Keratinocyte (primary cell): ENCODE measurements around the gene OGDHL. TPM values are rescaled to one million over a fixed set of nuclear protein-coding genes. Genes with fewer than 3 reads are reported as not detected.

Source experiments
- DNase-seq: peaks from one replicate; pipeline ENCODE4 v3.0.0-alpha.2; 2011; ENCODE audit warnings: low read depth, missing footprints, low spot score
- FAIRE-seq: peaks from 2 replicates; lab custom pipeline; 2011; peaks lifted over from hg19 to GRCh38; lab: Jason Lieb, UNC
- H2AFZ ChIP-seq: 2 replicates; pipeline ENCODE4 v1.6.0; 2012; ENCODE audit warnings: low read length, control low read depth, inconsistent platforms; ENCODE audit not compliant: control insufficient read depth
- H3K27ac ChIP-seq: 2 replicates; pipeline ENCODE4 v1.5.1; 2011; ENCODE audit warnings: low read length; ENCODE audit not compliant: control insufficient read depth, insufficient read depth
- H3K27me3 ChIP-seq: 3 replicates; pipeline ENCODE4 v1.6.0; 2011; ENCODE audit warnings: low read length; ENCODE audit not compliant: control insufficient read depth, insufficient read depth; ENCODE audit errors: extremely low read depth
- H3K36me3 ChIP-seq, 2 experiments: 2 replicates in 1 of 2; 3 replicates in 1 of 2; pipeline ENCODE4 v1.5.1; 2011; ENCODE audit warnings: low read length in 2 of 2, mild to moderate bottlenecking in 1 of 2; ENCODE audit not compliant: control insufficient read depth in 2 of 2, insufficient read depth in 2 of 2; ENCODE audit errors: extremely low read depth in 1 of 2
- H3K4me1 ChIP-seq: 3 replicates; pipeline ENCODE4 v1.5.1; 2011; ENCODE audit warnings: low read length; ENCODE audit not compliant: control insufficient read depth, insufficient read depth; ENCODE audit errors: extremely low read depth
- H3K4me2 ChIP-seq: 3 replicates; pipeline ENCODE4 v1.6.0; 2011; ENCODE audit warnings: low read depth, low read length; ENCODE audit not compliant: control insufficient read depth, insufficient read depth; ENCODE audit errors: extremely low read depth
- H3K4me3 ChIP-seq, 3 experiments: fragments of 200-600 bp in 1 of 3; sonication (generic) in 1 of 3; 2 replicates in 2 of 3; 3 replicates in 1 of 3; pipeline ENCODE4 v1.5.1; 2011 to 2016; ENCODE audit warnings: low read length in 3 of 3, mild to moderate bottlenecking in 3 of 3, control low read depth in 2 of 3, inconsistent platforms in 1 of 3, low read depth in 1 of 3, mixed read lengths in 1 of 3, mixed run types in 1 of 3, moderate library complexity in 1 of 3; ENCODE audit not compliant: control insufficient read depth in 2 of 3, insufficient read depth in 2 of 3; ENCODE audit errors: extremely low read depth in 1 of 3
- H3K79me2 ChIP-seq: 2 replicates; pipeline ENCODE4 v1.6.0; 2012; ENCODE audit warnings: low read length; ENCODE audit not compliant: control insufficient read depth, insufficient read depth
- H3K9ac ChIP-seq: 3 replicates; pipeline ENCODE4 v1.6.0; 2011; ENCODE audit warnings: low read length; ENCODE audit not compliant: control insufficient read depth, insufficient read depth; ENCODE audit errors: extremely low read depth
- H3K9me1 ChIP-seq: 3 replicates; pipeline ENCODE4 v1.6.0; 2011; ENCODE audit warnings: low read length; ENCODE audit not compliant: control insufficient read depth, insufficient read depth; ENCODE audit errors: extremely low read depth
- H3K9me3 ChIP-seq: 2 replicates; pipeline ENCODE4 v1.5.1; 2012; ENCODE audit warnings: low read depth, low read length; ENCODE audit not compliant: control insufficient read depth
- H4K20me1 ChIP-seq: 3 replicates; pipeline ENCODE4 v1.6.0; 2011; ENCODE audit warnings: low read length; ENCODE audit not compliant: control insufficient read depth, insufficient read depth; ENCODE audit errors: extremely low read depth
- EZH2 ChIP-seq: IDR thresholded peaks from one replicate; pipeline ENCODE4 v1.6.1; 2012; ENCODE audit warnings: inconsistent platforms, mild to moderate bottlenecking, low read length, moderate library complexity
- dilution Hi-C: fragments of 300-500 bp; cut with MboI; formaldehyde crosslinking; loops from one replicate; pipeline ENCODE4 v1.7.0; 2020; ENCODE audit warnings: low sequenced_read_pairs; ENCODE audit not compliant: extremely low pct_ligation_motif_present
- polyA plus RNA-seq, 5 experiments: library from polyadenylated mRNA; depleted of rRNA in 3 of 5; stranded (reverse) in 3 of 5; stranded (forward) in 1 of 5; unstranded in 1 of 5; fragments of >200 nt; gene quantifications; 1 replicate in 1 of 5; 2 replicates in 3 of 5; 3 replicates in 1 of 5; pipeline versions ENCODE4 v1.2.1 to v1.2.3, GENCODE V29; 2011 to 2012; ENCODE audit warnings: missing spikeins in 2 of 5, low read depth in 1 of 5, low replicate concordance in 1 of 5
- TF ChIP-seq, protein P1 (sequence below), 3 experiments: IDR thresholded peaks in 1 of 3; conservative IDR thresholded peaks in 1 of 3; optimal IDR thresholded peaks in 1 of 3; 2 replicates in 2 of 3; 3 replicates in 1 of 3; pipeline versions ENCODE3 to v1.5.1; 2011; ENCODE audit warnings: low read length in 3 of 3, mild to moderate bottlenecking in 3 of 3, moderate library complexity in 2 of 3, control low read depth in 1 of 3, inconsistent platforms in 1 of 3; ENCODE audit not compliant: insufficient read depth in 2 of 3; ENCODE audit errors: extremely low read depth in 1 of 3

The OGDHL gene
- polyA plus RNA-seq, 1 donor (not counting 4 experiments of a cell fraction or from before 2014, with no cell fraction given): 0.09 TPM

DNA sequence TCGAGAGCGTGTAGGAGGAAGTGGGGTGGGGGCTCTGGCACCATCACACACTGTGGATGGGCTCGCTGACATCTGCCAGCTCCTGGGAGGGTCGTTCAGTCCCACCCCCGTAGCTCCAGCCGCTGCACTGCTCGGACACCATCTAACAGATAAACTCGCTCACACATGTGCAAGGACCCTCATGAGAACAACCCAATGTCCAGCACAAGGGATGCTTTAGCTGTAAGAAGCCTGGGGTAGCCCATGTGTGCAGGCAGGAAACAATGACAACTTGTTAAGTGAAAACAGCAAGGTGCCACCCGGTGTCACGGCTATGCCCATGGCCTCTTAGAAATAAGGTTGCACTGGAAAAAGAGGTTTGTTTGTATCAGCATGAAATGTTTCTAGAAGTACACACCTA lies 14.1 kb downstream of the OGDHL start:
- Histone ChIP-seq H4K20me1 (no peaks in the 10 kb centered on the region), H3K36me3 (no peaks in the 10 kb centered on the region), H3K79me2 (no peaks in the 10 kb centered on the region), H3K27me3 (no peaks in the 10 kb centered on the region), H3K27ac (no peak overlapping the region), H3K4me3 (no peak overlapping the region), H2AFZ (no peak overlapping the region), H3K4me2 (no peak overlapping the region), H3K9ac (no peak overlapping the region), H3K4me1 (no peaks in the 10 kb centered on the region), H3K9me3 (no peaks in the 10 kb centered on the region), H3K9me1 (no peaks in the 10 kb centered on the region)
- dilution Hi-C loops: no loop called here
- FAIRE-seq: no peak
- TF ChIP-seq, protein P1, sequence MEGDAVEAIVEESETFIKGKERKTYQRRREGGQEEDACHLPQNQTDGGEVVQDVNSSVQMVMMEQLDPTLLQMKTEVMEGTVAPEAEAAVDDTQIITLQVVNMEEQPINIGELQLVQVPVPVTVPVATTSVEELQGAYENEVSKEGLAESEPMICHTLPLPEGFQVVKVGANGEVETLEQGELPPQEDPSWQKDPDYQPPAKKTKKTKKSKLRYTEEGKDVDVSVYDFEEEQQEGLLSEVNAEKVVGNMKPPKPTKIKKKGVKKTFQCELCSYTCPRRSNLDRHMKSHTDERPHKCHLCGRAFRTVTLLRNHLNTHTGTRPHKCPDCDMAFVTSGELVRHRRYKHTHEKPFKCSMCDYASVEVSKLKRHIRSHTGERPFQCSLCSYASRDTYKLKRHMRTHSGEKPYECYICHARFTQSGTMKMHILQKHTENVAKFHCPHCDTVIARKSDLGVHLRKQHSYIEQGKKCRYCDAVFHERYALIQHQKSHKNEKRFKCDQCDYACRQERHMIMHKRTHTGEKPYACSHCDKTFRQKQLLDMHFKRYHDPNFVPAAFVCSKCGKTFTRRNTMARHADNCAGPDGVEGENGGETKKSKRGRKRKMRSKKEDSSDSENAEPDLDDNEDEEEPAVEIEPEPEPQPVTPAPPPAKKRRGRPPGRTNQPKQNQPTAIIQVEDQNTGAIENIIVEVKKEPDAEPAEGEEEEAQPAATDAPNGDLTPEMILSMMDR (optimal IDR thresholded peaks at IDR 0.05 in 1 of 3, IDR thresholded peaks at IDR 0.05 in 1 of 3, conservative IDR thresholded peaks at IDR 0.05 in 1 of 3; ENCODE audit: extremely low read depth in 1 of 3, insufficient read depth in 2 of 3, low read length in 3 of 3): no peak
- TF ChIP-seq EZH2: no peak
- no peak for DNase-seq

DNA sequence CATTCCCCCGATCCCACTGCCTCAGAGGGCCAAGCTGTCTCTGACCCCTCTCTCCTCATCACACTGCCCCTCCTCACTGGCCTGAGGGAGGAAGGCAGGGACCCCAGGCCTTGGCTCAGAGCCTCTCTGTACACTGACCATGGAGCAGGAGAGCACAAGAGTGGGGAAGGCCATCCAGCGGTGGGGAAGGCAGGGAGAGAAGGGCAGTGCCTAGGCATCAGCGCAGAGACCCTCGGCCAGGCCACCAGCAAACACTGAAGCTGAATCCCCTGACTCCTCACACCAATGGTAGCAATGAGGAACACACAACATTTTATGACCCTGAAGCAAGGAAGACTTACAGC lies 14.8 kb downstream of the OGDHL start:
- H3K4me1 ChIP-seq: no peaks in the 10 kb centered on the region
- H3K4me3 ChIP-seq: no peak overlapping the region
- dilution Hi-C loops: no loop called here
- H3K4me2 ChIP-seq: no peak overlapping the region
- FAIRE-seq: no peak
- no peak for DNase-seq
- H2AFZ ChIP-seq: no peak overlapping the region
- H3K27ac ChIP-seq: no peak overlapping the region
- no peaks in the 10 kb centered on the region for H3K79me2 ChIP-seq
- H4K20me1 ChIP-seq: no peaks in the 10 kb centered on the region
- H3K9me1 ChIP-seq: no peaks in the 10 kb centered on the region
- no peak overlapping the region for H3K9ac ChIP-seq
- no peaks in the 10 kb centered on the region for H3K9me3 ChIP-seq
- H3K36me3 ChIP-seq: no peaks in the 10 kb centered on the region
- H3K27me3 ChIP-seq: no peaks in the 10 kb centered on the region
- TF ChIP-seq, protein P1 (optimal IDR thresholded peaks at IDR 0.05 in 1 of 3, IDR thresholded peaks at IDR 0.05 in 1 of 3, conservative IDR thresholded peaks at IDR 0.05 in 1 of 3; ENCODE audit: extremely low read depth in 1 of 3, insufficient read depth in 2 of 3, low read length in 3 of 3): no peak
- TF ChIP-seq EZH2: no peak
